Measurements from ENCODE around the gene KCNQ1. TPM values are rescaled to one million over a fixed set of nuclear protein-coding genes. Genes with fewer than 3 reads are reported as not detected.

KCNQ1 gene
- total and polyA plus RNA-seq, 7 experiments from 2014 or later: 14.7 to 46.4 (median 36.9) TPM

- Mint-ChIP-seq H3K36me3 (no peaks in the 10 kb centered on the region), H3K27ac (no peak overlapping the region), H3K9me3 (no peaks in the 10 kb centered on the region), H3K4me1 (peaks cover 0 to 3% (median 2%) of the 10 kb centered on the region in 7 donors), H3K4me3 (no peak overlapping the region), H3K27me3 (no peaks in the 10 kb centered on the region)
- intact Hi-C loops (cut with micrococcal nuclease): no loop called here
- no peak overlapping the region for H3K27ac ChIP-seq (ENCODE audit: low read depth, low read length)
- CTCF ChIA-PET: interaction anchor here (1.0 to 7.2 kb wide), 4 partner anchors 108 to 229 kb away, joined by 3 to 167 read pairs (median 23); partner anchors contain the start of genes C11orf21 and TSPAN32
- DNase-seq (no peak), ATAC-seq (no peak)
- no peaks in the 10 kb centered on the region for H3K36me3 ChIP-seq (ENCODE audit: control insufficient read depth in 2 of 3, insufficient read depth in 3 of 3, low read length in 3 of 3)
- no peaks in the 10 kb centered on the region for H3K27me3 ChIP-seq (ENCODE audit: control insufficient read depth in 2 of 2, insufficient read depth in 2 of 2, low read length in 2 of 2)
- H3K9me3 ChIP-seq (ENCODE audit: control insufficient read depth in 2 of 3, low read length in 3 of 3): no peaks in the 10 kb centered on the region
- POLR2A ChIA-PET: no interaction called here
- no peak overlapping the region for H3K4me3 ChIP-seq (ENCODE audit: low read length)
- H3K4me1 ChIP-seq (ENCODE audit: control insufficient read depth in 2 of 2, insufficient read depth in 2 of 2, low read length in 2 of 2): peaks cover 0 to 10% of the 10 kb centered on the region in 2 donors
Observed at GRCh38 chr11:2423157-2424025, 21.4 kb upstream of the KCNQ1 start.

- DNase-seq: no peak
- H3K27ac Mint-ChIP-seq: no peak overlapping the region
- intact Hi-C loops (cut with micrococcal nuclease): loop anchor here (5.0 kb wide), 2 partner anchors 667 to 792 kb away; partner anchors contain the start of gene MRGPRG (in 1 of the 2)
Observed at GRCh38 chr11:2424811-2425495, 19.9 kb upstream of the KCNQ1 start.

GRCh38 chr11:2425506-2425905, 19.3 kb upstream of the KCNQ1 start:
- Mint-ChIP-seq H3K27me3 (no peaks in the 10 kb centered on the region), H3K4me3 (no peak overlapping the region), H3K4me1 (no peaks in the 10 kb centered on the region), H3K9me3 (no peaks in the 10 kb centered on the region), H3K36me3 (no peaks in the 10 kb centered on the region), H3K27ac (no peak overlapping the region)
- Histone ChIP-seq H3K36me3 (ENCODE audit: control insufficient read depth in 2 of 3, insufficient read depth in 3 of 3, low read length in 3 of 3) (no peaks in the 10 kb centered on the region), H3K9me3 (ENCODE audit: control insufficient read depth in 2 of 3, low read length in 3 of 3) (no peaks in the 10 kb centered on the region), H3K4me3 (ENCODE audit: low read length) (no peak overlapping the region), H3K27ac (ENCODE audit: low read depth, low read length) (no peak overlapping the region), H3K4me1 (ENCODE audit: control insufficient read depth in 2 of 2, insufficient read depth in 2 of 2, low read length in 2 of 2) (peaks cover 0 to 4% of the 10 kb centered on the region in 2 donors), H3K27me3 (ENCODE audit: control insufficient read depth in 2 of 2, insufficient read depth in 2 of 2, low read length in 2 of 2) (no peaks in the 10 kb centered on the region)
- CTCF ChIA-PET: interaction anchor here (0.7 to 4.9 kb wide), 5 partner anchors 102 to 227 kb away, joined by 3 to 77 read pairs (median 3); no protein-coding TSS in a partner anchor
- DNase-seq: no peak
- no peak for ATAC-seq
- POLR2A ChIA-PET: interaction anchor here (1.4 kb wide), 1 partner anchor 120 kb away, joined by 3 read pairs; no protein-coding TSS in a partner anchor
- intact Hi-C loops (cut with micrococcal nuclease): loop anchor here (5.0 kb wide), 2 partner anchors 667 to 792 kb away; partner anchors contain the start of gene MRGPRG (in 1 of the 2)

More at GRCh38 chr11:2424811-2425495, 19.9 kb upstream of the KCNQ1 start:
- Histone ChIP-seq H3K36me3 (ENCODE audit: control insufficient read depth in 2 of 3, insufficient read depth in 3 of 3, low read length in 3 of 3) (no peaks in the 10 kb centered on the region), H3K9me3 (ENCODE audit: control insufficient read depth in 2 of 3, low read length in 3 of 3) (no peaks in the 10 kb centered on the region), H3K27me3 (ENCODE audit: control insufficient read depth in 2 of 2, insufficient read depth in 2 of 2, low read length in 2 of 2) (no peaks in the 10 kb centered on the region), H3K27ac (ENCODE audit: low read depth, low read length) (no peak overlapping the region), H3K4me1 (ENCODE audit: control insufficient read depth in 2 of 2, insufficient read depth in 2 of 2, low read length in 2 of 2) (peaks cover 0 to 10% of the 10 kb centered on the region in 2 donors), H3K4me3 (ENCODE audit: low read length) (no peak overlapping the region)
- Mint-ChIP-seq H3K36me3 (no peaks in the 10 kb centered on the region), H3K4me1 (no peaks in the 10 kb centered on the region), H3K9me3 (no peaks in the 10 kb centered on the region), H3K4me3 (no peak overlapping the region), H3K27me3 (no peaks in the 10 kb centered on the region)
- no peak for ATAC-seq
- ChIA-PET POLR2A (interaction anchor here (1.4 kb wide), 1 partner anchor 120 kb away, joined by 3 read pairs; no protein-coding TSS in a partner anchor), CTCF (interaction anchor here (0.7 to 4.9 kb wide), 4 partner anchors 63 to 226 kb away, joined by 3 to 77 read pairs (median 3); no protein-coding TSS in a partner anchor)

GRCh38 chr11:2426221-2426620, 18.6 kb upstream of the KCNQ1 start:
- no peak overlapping the region for H3K4me3 Mint-ChIP-seq
- no peaks in the 10 kb centered on the region for H3K4me1 Mint-ChIP-seq
- Histone ChIP-seq H3K4me3 (ENCODE audit: low read length) (no peak overlapping the region), H3K27ac (ENCODE audit: low read depth, low read length) (no peak overlapping the region), H3K36me3 (ENCODE audit: control insufficient read depth in 2 of 3, insufficient read depth in 3 of 3, low read length in 3 of 3) (no peaks in the 10 kb centered on the region), H3K27me3 (ENCODE audit: control insufficient read depth in 2 of 2, insufficient read depth in 2 of 2, low read length in 2 of 2) (no peaks in the 10 kb centered on the region), H3K9me3 (ENCODE audit: control insufficient read depth in 2 of 3, low read length in 3 of 3) (no peaks in the 10 kb centered on the region), H3K4me1 (ENCODE audit: control insufficient read depth in 2 of 2, insufficient read depth in 2 of 2, low read length in 2 of 2) (no peaks in the 10 kb centered on the region)
- DNase-seq (no peak), ATAC-seq (no peak)
- CTCF ChIA-PET: interaction anchor here (0.7 to 4.9 kb wide), 3 partner anchors 102 to 121 kb away, joined by 3 to 77 read pairs (median 4); no protein-coding TSS in a partner anchor
- H3K27ac Mint-ChIP-seq: no peak overlapping the region
- no peaks in the 10 kb centered on the region for H3K27me3 Mint-ChIP-seq
- POLR2A ChIA-PET: interaction anchor here (1.4 to 2.5 kb wide), 2 partner anchors 105 to 121 kb away, joined by 3 to 8 read pairs; no protein-coding TSS in a partner anchor
- H3K36me3 Mint-ChIP-seq: no peaks in the 10 kb centered on the region
- intact Hi-C loops (cut with micrococcal nuclease): loop anchor here (5.0 kb wide), 2 partner anchors 666 to 791 kb away; partner anchors contain the start of gene MRGPRG (in 1 of the 2)
- no peaks in the 10 kb centered on the region for H3K9me3 Mint-ChIP-seq

GRCh38 chr11:2426826-2427521, 17.8 kb upstream of the KCNQ1 start:
- CTCF ChIA-PET: interaction anchor here (1.1 to 4.9 kb wide), 3 partner anchors 106 to 466 kb away, joined by 4 to 77 read pairs (median 4); no protein-coding TSS in a partner anchor
- no peak overlapping the region for H3K27ac Mint-ChIP-seq
- no peaks in the 10 kb centered on the region for H3K4me1 ChIP-seq (ENCODE audit: control insufficient read depth in 2 of 2, insufficient read depth in 2 of 2, low read length in 2 of 2)
- H3K27me3 ChIP-seq (ENCODE audit: control insufficient read depth in 2 of 2, insufficient read depth in 2 of 2, low read length in 2 of 2): no peaks in the 10 kb centered on the region
- H3K36me3 Mint-ChIP-seq: no peaks in the 10 kb centered on the region
- H3K4me3 ChIP-seq (ENCODE audit: low read length): no peak overlapping the region
- no peaks in the 10 kb centered on the region for H3K9me3 ChIP-seq (ENCODE audit: control insufficient read depth in 2 of 3, low read length in 3 of 3)
- H3K36me3 ChIP-seq (ENCODE audit: control insufficient read depth in 2 of 3, insufficient read depth in 3 of 3, low read length in 3 of 3): no peaks in the 10 kb centered on the region
- no peak overlapping the region for H3K27ac ChIP-seq (ENCODE audit: low read depth, low read length)
- ATAC-seq (no peak), DNase-seq (no peak)
- no peak overlapping the region for H3K4me3 Mint-ChIP-seq
- intact Hi-C loops (cut with micrococcal nuclease): loop anchor here (5.0 kb wide), 2 partner anchors 665 to 790 kb away; partner anchors contain the start of gene MRGPRG (in 1 of the 2)
- POLR2A ChIA-PET: interaction anchor here (0.6 to 2.5 kb wide), 2 partner anchors 104 to 241 kb away, joined by 3 to 8 read pairs; no protein-coding TSS in a partner anchor
- no peaks in the 10 kb centered on the region for H3K9me3 Mint-ChIP-seq
- H3K4me1 Mint-ChIP-seq: peaks cover 0 to 4% (median 0%) of the 10 kb centered on the region in 7 donors
- H3K27me3 Mint-ChIP-seq: no peaks in the 10 kb centered on the region

Measured in naive thymus-derived CD4-positive, alpha-beta T cell (primary cell).